CD4-positive, alpha-beta T cell (primary cell): ENCODE measurements around the gene ANKRD44. TPM values are rescaled to one million over a fixed set of nuclear protein-coding genes. Genes with fewer than 3 reads are reported as not detected.
A peak's percentile ranks its signal among the peaks of the same experiment; 100 is the strongest.

Source experiments
- ATAC-seq: fragments of 200-7000 bp; cut with Tn5 transposase; one replicate; pipeline ENCODE4 v1.10.0; 2022; ENCODE audit warnings: mild to moderate bottlenecking; ENCODE audit not compliant: poor library complexity
- CTCF ChIA-PET: fragments of 350-600 bp; sonication (Branson Sonifier 250); formaldehyde crosslinking; loops from one replicate; lab custom pipeline; 2021; ENCODE audit warnings: antibody characterized with exemption, inconsistent platforms; lab: Charles Lee
- POLR2A ChIA-PET: fragments of 350-600 bp; sonication (Branson Sonifier 250); formaldehyde crosslinking; loops from one replicate; lab custom pipeline; 2021; ENCODE audit warnings: antibody characterized with exemption, inconsistent platforms; lab: Charles Lee
- DNase-seq, 14 experiments: peaks; one replicate each; pipeline ENCODE4 v3.0.0-alpha.2; 2013 to 2020; ENCODE audit warnings: mixed read lengths in 2 of 14
- H3K27ac ChIP-seq, 2 donors: one replicate each; pipeline versions ENCODE4 v1.5.1 to v1.7.0; 2013; ENCODE audit warnings: low read length in 2 of 2, low read depth in 1 of 2, mild to moderate bottlenecking in 1 of 2
- H3K27me3 ChIP-seq, 2 experiments: 1 replicate in 1 of 2; 2 replicates in 1 of 2; pipeline versions ENCODE4 v1.6.1 to v1.7.0; 2013; ENCODE audit warnings: low read length in 2 of 2, control low read depth in 1 of 2, mild to moderate bottlenecking in 1 of 2, moderate library complexity in 1 of 2; ENCODE audit not compliant: insufficient read depth in 2 of 2, control insufficient read depth in 1 of 2
- H3K36me3 ChIP-seq: one replicate; pipeline ENCODE4 v1.6.1; 2013; ENCODE audit warnings: low read length, control low read depth; ENCODE audit not compliant: insufficient read depth
- H3K4me1 ChIP-seq: one replicate; pipeline ENCODE4 v1.6.1; 2013; ENCODE audit warnings: low read length, control low read depth; ENCODE audit not compliant: insufficient read depth
- H3K4me3 ChIP-seq: one replicate; pipeline ENCODE4 v1.5.1; 2013; ENCODE audit warnings: mild to moderate bottlenecking, low read length, moderate library complexity
- H3K9me3 ChIP-seq, 2 experiments: 1 replicate in 1 of 2; 2 replicates in 1 of 2; pipeline versions ENCODE4 v1.6.1 to v1.7.0; 2013; ENCODE audit warnings: low read length in 2 of 2, mild to moderate bottlenecking in 2 of 2, control low read depth in 1 of 2, moderate library complexity in 1 of 2; ENCODE audit not compliant: control insufficient read depth in 1 of 2, insufficient read depth in 1 of 2
- H3K27ac Mint-ChIP-seq: one replicate; pipeline ENCODE4 v1.8.0; 2020; ENCODE audit warnings: mixed read lengths
- H3K27me3 Mint-ChIP-seq: one replicate; pipeline ENCODE4 v1.8.0; 2021; ENCODE audit warnings: mixed read lengths
- H3K36me3 Mint-ChIP-seq: one replicate; pipeline ENCODE4 v1.8.0; 2021; ENCODE audit warnings: low read depth, mixed read lengths
- H3K4me1 Mint-ChIP-seq: one replicate; pipeline ENCODE4 v1.8.0; 2021; ENCODE audit warnings: low read depth, mixed read lengths
- H3K4me3 Mint-ChIP-seq: one replicate; pipeline ENCODE4 v1.8.0; 2020; ENCODE audit warnings: mild to moderate bottlenecking, mixed read lengths
- H3K9me3 Mint-ChIP-seq: one replicate; pipeline ENCODE4 v1.8.0; 2020; ENCODE audit warnings: mixed read lengths
- intact Hi-C, 2 experiments: fragments of 100-400 bp; cut with DNase I in 1 of 2; cut with micrococcal nuclease in 1 of 2; formaldehyde crosslinking; loops; one replicate each; pipeline versions ENCODE4 v1.15.1 to v1.9.0; 2023 to 2025; cut with DNase I, micrococcal nuclease
- total RNA-seq, 174 experiments: library from RNA in 2 of 174; stranded (reverse) in 2 of 174; gene quantifications; one replicate each; pipeline ENCODE4 v1.2.3 and lab custom pipeline; 2021 to 2026
- TF ChIP-seq, protein P1 (sequence below): fragments of 200-600 bp; IDR thresholded peaks from one replicate; pipeline ENCODE4 v1.8.0; 2022; ENCODE audit warnings: antibody characterized with exemption, mild to moderate bottlenecking

The ANKRD44 gene
- total RNA-seq, 2 experiments from 2014 or later = 170 to 186 TPM

DNA sequence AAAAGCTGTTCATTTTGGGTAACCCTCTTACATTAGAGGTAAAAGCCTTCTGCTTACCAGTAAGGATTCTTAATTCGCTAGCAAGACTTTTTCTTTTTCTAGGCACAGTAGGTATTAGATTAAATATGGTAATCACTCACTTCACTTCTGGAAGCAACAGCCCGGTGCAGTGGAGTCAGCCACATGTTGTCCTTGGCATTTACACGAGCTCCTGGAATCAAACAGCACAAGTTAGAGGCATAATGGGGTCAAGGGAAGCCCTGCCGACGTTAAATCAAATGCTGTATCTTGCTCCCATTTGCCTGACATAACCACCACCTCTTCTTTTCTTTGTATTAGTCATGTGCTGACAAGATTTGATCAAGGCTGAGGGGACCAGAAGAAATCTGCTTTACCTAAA is 174.1 kb downstream of the ANKRD44 start:
- H3K4me1 Mint-ChIP-seq = peaks cover 97% of the 10 kb centered on the region
- TF ChIP-seq, protein P1, sequence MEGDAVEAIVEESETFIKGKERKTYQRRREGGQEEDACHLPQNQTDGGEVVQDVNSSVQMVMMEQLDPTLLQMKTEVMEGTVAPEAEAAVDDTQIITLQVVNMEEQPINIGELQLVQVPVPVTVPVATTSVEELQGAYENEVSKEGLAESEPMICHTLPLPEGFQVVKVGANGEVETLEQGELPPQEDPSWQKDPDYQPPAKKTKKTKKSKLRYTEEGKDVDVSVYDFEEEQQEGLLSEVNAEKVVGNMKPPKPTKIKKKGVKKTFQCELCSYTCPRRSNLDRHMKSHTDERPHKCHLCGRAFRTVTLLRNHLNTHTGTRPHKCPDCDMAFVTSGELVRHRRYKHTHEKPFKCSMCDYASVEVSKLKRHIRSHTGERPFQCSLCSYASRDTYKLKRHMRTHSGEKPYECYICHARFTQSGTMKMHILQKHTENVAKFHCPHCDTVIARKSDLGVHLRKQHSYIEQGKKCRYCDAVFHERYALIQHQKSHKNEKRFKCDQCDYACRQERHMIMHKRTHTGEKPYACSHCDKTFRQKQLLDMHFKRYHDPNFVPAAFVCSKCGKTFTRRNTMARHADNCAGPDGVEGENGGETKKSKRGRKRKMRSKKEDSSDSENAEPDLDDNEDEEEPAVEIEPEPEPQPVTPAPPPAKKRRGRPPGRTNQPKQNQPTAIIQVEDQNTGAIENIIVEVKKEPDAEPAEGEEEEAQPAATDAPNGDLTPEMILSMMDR = no peak
- ChIA-PET CTCF (interaction anchor here (1.1 to 1.8 kb wide), 4 partner anchors 13 to 174 kb away, joined by 3 to 10 read pairs (median 4); partner anchors contain the start of gene ANKRD44), POLR2A (interaction anchor here (1.0 to 4.0 kb wide), 7 partner anchors 9 to 317 kb away, joined by 3 to 15 read pairs (median 5); partner anchors contain the start of genes ANKRD44 and COQ10B)
- no peak overlapping the region for H3K4me3 Mint-ChIP-seq
- H3K9me3 Mint-ChIP-seq = no peaks in the 10 kb centered on the region
- DNase-seq (no peak), ATAC-seq (no peak)
- Histone ChIP-seq H3K27me3 (no peaks in the 10 kb centered on the region), H3K36me3 (peaks cover 51% of the 10 kb centered on the region), H3K4me1 (peaks cover 61% of the 10 kb centered on the region), H3K4me3 (no peak overlapping the region), H3K27ac (peak overlapping the region in 1 of 2 donors; percentile 37), H3K9me3 (no peaks in the 10 kb centered on the region)
- peak overlapping the region; percentile 85 for H3K27ac Mint-ChIP-seq
- intact Hi-C loops = no loop called here
- H3K36me3 Mint-ChIP-seq = peaks cover 82% of the 10 kb centered on the region
- H3K27me3 Mint-ChIP-seq = no peaks in the 10 kb centered on the region

DNA sequence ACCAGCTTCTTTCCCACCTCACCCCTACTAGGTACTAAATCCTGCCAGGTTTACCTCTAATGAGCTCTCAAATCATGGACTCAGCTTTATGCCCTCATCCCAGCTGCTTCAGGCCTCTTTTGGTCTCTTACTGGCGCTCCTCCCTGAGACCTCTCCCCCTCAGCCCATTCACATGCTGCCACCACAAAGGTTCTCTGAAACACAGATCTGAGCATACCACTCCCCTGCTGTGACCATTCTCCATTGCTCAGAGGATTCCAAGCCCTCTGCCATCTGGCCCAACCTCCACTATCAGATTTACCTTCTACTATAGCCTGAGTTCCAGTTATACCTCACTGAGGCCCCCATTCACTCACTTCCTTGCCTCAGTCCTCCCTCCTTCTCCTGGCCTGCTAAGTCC is 174.8 kb downstream of the ANKRD44 start:
- Mint-ChIP-seq H3K27ac (peak overlapping the region; percentile 85), H3K27me3 (no peaks in the 10 kb centered on the region), H3K4me1 (peaks cover 99% of the 10 kb centered on the region), H3K4me3 (peak overlapping the region; percentile 3), H3K9me3 (no peaks in the 10 kb centered on the region), H3K36me3 (peaks cover 78% of the 10 kb centered on the region)
- no peaks in the 10 kb centered on the region for H3K9me3 ChIP-seq
- H3K27ac ChIP-seq = peak overlapping the region; percentile 21 to 37
- ChIA-PET POLR2A (interaction anchor here (1.0 to 4.0 kb wide), 4 partner anchors 8 to 22 kb away, joined by 3 to 15 read pairs (median 4); no protein-coding TSS in a partner anchor), CTCF (interaction anchor here (1.0 to 1.8 kb wide), 3 partner anchors 13 to 242 kb away, joined by 3 to 10 read pairs (median 4); no protein-coding TSS in a partner anchor)
- peaks cover 63% of the 10 kb centered on the region for H3K4me1 ChIP-seq
- intact Hi-C loops = loop anchor here in 1 of 2 experiments (2.0 kb wide), 1 partner anchor 19 kb away; no protein-coding TSS in a partner anchor
- H3K36me3 ChIP-seq = peaks cover 51% of the 10 kb centered on the region
- ATAC-seq (no peak), DNase-seq (no peak)
- no peaks in the 10 kb centered on the region for H3K27me3 ChIP-seq
- TF ChIP-seq, protein P1 = no peak
- H3K4me3 ChIP-seq = no peak overlapping the region

DNA sequence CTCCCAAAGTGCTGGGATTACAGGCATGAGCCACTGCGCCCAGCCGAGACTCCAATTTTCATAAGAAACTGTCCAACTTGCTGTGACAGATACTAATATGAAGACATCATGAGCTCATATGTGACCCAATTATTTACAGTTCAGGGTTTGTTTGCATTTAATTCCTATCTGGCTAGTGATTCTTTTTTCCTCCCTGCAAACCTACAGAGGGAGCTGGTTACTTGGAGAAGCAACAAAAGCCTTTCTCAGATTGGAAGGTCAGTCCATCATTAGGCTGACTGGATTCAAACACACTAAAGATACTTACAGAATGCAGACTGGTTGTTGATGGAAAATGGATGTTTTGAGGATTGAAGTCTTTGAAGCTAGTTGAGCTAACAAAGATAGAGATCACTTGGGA is 176.4 kb downstream of the ANKRD44 start:
- Histone ChIP-seq H3K9me3 (no peaks in the 10 kb centered on the region), H3K4me1 (peaks cover 56% of the 10 kb centered on the region), H3K4me3 (no peak overlapping the region), H3K27ac (no peak overlapping the region), H3K27me3 (no peaks in the 10 kb centered on the region), H3K36me3 (peaks cover 51% of the 10 kb centered on the region)
- ATAC-seq (no peak), DNase-seq (no peak)
- CTCF ChIA-PET = interaction anchor here (1.1 to 2.0 kb wide), 3 partner anchors 11 to 21 kb away, joined by 3 to 5 read pairs (median 3); no protein-coding TSS in a partner anchor
- Mint-ChIP-seq H3K9me3 (no peaks in the 10 kb centered on the region), H3K27me3 (no peaks in the 10 kb centered on the region), H3K4me1 (peaks cover 99% of the 10 kb centered on the region), H3K4me3 (no peak overlapping the region), H3K27ac (peak overlapping the region; percentile 85), H3K36me3 (peaks cover 77% of the 10 kb centered on the region)
- intact Hi-C loops = loop anchor here (2.0 to 5.0 kb wide), 2 partner anchors 17 to 33 kb away; no protein-coding TSS in a partner anchor
- POLR2A ChIA-PET = interaction anchor here (0.6 to 4.0 kb wide), 5 partner anchors 10 to 176 kb away, joined by 3 to 15 read pairs (median 3); partner anchors contain the start of gene ANKRD44
- TF ChIP-seq, protein P1 = no peak
